GM21723 (cell line): ENCODE data around the gene KCNF1.
"Not testable (repeated sequence)": the region's sequence is repeated elsewhere in the genome, so short reads cannot be mapped to it uniquely, and the experiment has no call there.

Experiments used
- ATAC-seq: cut with Tn5 transposase; IDR thresholded peaks from one replicate; pipeline ENCODE4 v1.9.1; 2021; ENCODE audit warnings: mild to moderate bottlenecking, moderate library complexity; ENCODE audit not compliant: unreplicated experiment

Gene KCNF1

GRCh38 chr2:10935953-10936942 lies 24.5 kb downstream of the KCNF1 start:
- no peak for ATAC-seq

GRCh38 chr2:10939058-10939457 lies 27.3 kb downstream of the KCNF1 start:
- ATAC-seq, result no peak

- no peak for ATAC-seq
These were observed 28.9 kb downstream of the KCNF1 start for GRCh38 chr2:10940596-10940995.

- ATAC-seq, result no peak
These were observed 29.6 kb downstream of the KCNF1 start for GRCh38 chr2:10941383-10941782.

- ATAC-seq, result no peak
These were observed 33.1 kb downstream of the KCNF1 start for GRCh38 chr2:10944799-10945198.

- no peak for ATAC-seq
These were observed 34.7 kb downstream of the KCNF1 start for GRCh38 chr2:10946394-10946793.

- no peak for ATAC-seq
These were observed 35.3 kb downstream of the KCNF1 start for GRCh38 chr2:10947005-10947440.

- ATAC-seq, result no peak
These were observed 35.9 kb downstream of the KCNF1 start for GRCh38 chr2:10947446-10948187.

- ATAC-seq, result no peak
These were observed 36.4 kb downstream of the KCNF1 start for GRCh38 chr2:10948188-10948564.

- no peak for ATAC-seq
These were observed 37.0 kb downstream of the KCNF1 start for GRCh38 chr2:10948606-10949230.

GRCh38 chr2:10949835-10950234 lies 38.1 kb downstream of the KCNF1 start:
- no peak for ATAC-seq

- ATAC-seq, result no peak
These were observed 40.1 kb downstream of the KCNF1 start for GRCh38 chr2:10951558-10952414.

GRCh38 chr2:10954416-10954815 lies 42.7 kb downstream of the KCNF1 start:
- no peak for ATAC-seq

- no peak for ATAC-seq
These were observed 43.4 kb downstream of the KCNF1 start for GRCh38 chr2:10954856-10955818.

GRCh38 chr2:10956006-10956790 lies 44.5 kb downstream of the KCNF1 start:
- ATAC-seq, result no peak

- ATAC-seq, result no peak
These were observed 45.7 kb downstream of the KCNF1 start for GRCh38 chr2:10957391-10957790.

- not testable (repeated sequence) for ATAC-seq
These were observed 46.7 kb downstream of the KCNF1 start for GRCh38 chr2:10958452-10958851.
